Thyroid gland (tissue), 4 donors: ENCODE results near the gene ZNF296.

Experiments used
- CTCF ChIP-seq, 6 experiments: fragments of 200-600 bp in 3 of 6; fragments of 450-650 bp in 3 of 6; sonication (generic) in 3 of 6; IDR thresholded peaks; one replicate each; pipeline ENCODE4 v1.5.1; 2016 to 2019; ENCODE audit warnings: antibody characterized with exemption in 6 of 6, mild to moderate bottlenecking in 2 of 6, inconsistent platforms in 1 of 6, moderate library complexity in 1 of 6
- POLR2A ChIP-seq, 2 donors: fragments of 450-650 bp; IDR thresholded peaks; one replicate each; pipeline ENCODE4 v1.6.1; 2017; ENCODE audit warnings: antibody characterized with exemption in 2 of 2, mild to moderate bottlenecking in 2 of 2, moderate library complexity in 1 of 2

DNA sequence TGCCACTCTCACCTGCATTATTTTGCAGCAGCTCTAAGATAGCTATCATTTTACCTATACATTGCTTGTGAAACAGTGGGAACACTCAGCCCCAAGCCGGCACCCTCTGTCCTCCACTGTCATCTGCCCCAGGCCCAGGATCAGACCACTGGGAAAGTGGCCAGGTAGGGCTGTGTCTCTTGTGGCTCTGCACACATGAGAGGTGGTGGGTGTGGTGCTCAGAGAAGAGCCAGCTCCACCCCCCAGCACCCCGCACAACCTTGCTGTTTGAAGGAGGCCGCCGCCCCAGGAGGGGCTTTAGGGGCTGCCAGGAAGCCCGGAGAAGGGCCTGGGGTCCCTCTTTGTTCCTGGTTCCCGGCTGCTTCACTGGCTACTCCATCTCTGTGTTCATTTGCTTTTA is 43.3 kb upstream of the ZNF296 start:
- TF ChIP-seq CTCF (IDR thresholded peaks at IDR 0.05) (no peak), POLR2A (IDR thresholded peaks at IDR 0.05) (no peak)
